Inflammatory macrophage treated with lipopolysaccharide for 1 hour (primary cell): ENCODE measurements around the gene OSBPL8.

Experiments
- DNase-seq, 2 donors: peaks; one replicate each; pipeline ENCODE4 v3.0.0-alpha.2; 2020 to 2022

The OSBPL8 gene

GRCh38 chr12:76555231-76555767 is 4.3 kb downstream of the OSBPL8 start:
- no peak for DNase-seq

GRCh38 chr12:76554405-76555230 is 5.0 kb downstream of the OSBPL8 start:
- peak; percentile 58 to 61 for DNase-seq

- no peak for DNase-seq
These were observed 7.1 kb downstream of the OSBPL8 start for GRCh38 chr12:76552343-76552938.

- DNase-seq, result no peak
These were observed 8.1 kb downstream of the OSBPL8 start for GRCh38 chr12:76551482-76551888.

GRCh38 chr12:76549131-76549530 is 10.4 kb downstream of the OSBPL8 start:
- DNase-seq, result no peak

GRCh38 chr12:76548222-76548837 is 11.2 kb downstream of the OSBPL8 start:
- no peak for DNase-seq

- no peak for DNase-seq
These were observed 12.0 kb downstream of the OSBPL8 start for GRCh38 chr12:76547526-76547925.

GRCh38 chr12:76546889-76547288 is 12.7 kb downstream of the OSBPL8 start:
- DNase-seq, result no peak

GRCh38 chr12:76545486-76545885 is 14.1 kb downstream of the OSBPL8 start:
- no peak for DNase-seq

- no peak for DNase-seq
These were observed 14.8 kb downstream of the OSBPL8 start for GRCh38 chr12:76544601-76545261.

- no peak for DNase-seq
These were observed 15.7 kb downstream of the OSBPL8 start for GRCh38 chr12:76543813-76544347.

- peak; percentile 20 to 59 for DNase-seq
These were observed 16.7 kb downstream of the OSBPL8 start for GRCh38 chr12:76542908-76543307.

GRCh38 chr12:76539727-76540126 is 19.8 kb downstream of the OSBPL8 start:
- no peak for DNase-seq

- no peak for DNase-seq
These were observed 21.6 kb downstream of the OSBPL8 start for GRCh38 chr12:76537923-76538322.

GRCh38 chr12:76536546-76536945 is 23.0 kb downstream of the OSBPL8 start:
- no peak for DNase-seq

GRCh38 chr12:76535170-76535569 is 24.4 kb downstream of the OSBPL8 start:
- no peak for DNase-seq

GRCh38 chr12:76533331-76533730 is 26.2 kb downstream of the OSBPL8 start:
- DNase-seq, result no peak

- no peak for DNase-seq
These were observed 27.1 kb downstream of the OSBPL8 start for GRCh38 chr12:76532520-76532919.

GRCh38 chr12:76531056-76531455 is 28.5 kb downstream of the OSBPL8 start:
- DNase-seq, result no peak

- DNase-seq, result no peak
These were observed 29.1 kb downstream of the OSBPL8 start for GRCh38 chr12:76530516-76530915.

GRCh38 chr12:76529226-76529918 is 30.2 kb downstream of the OSBPL8 start:
- DNase-seq, result no peak

GRCh38 chr12:76523408-76523807 is 36.2 kb downstream of the OSBPL8 start:
- no peak for DNase-seq
